ENCODE results near the gene TFF3. TPM values are rescaled to one million over a fixed set of nuclear protein-coding genes. Genes with fewer than 3 reads are reported as not detected.

TFF3 gene
- polyA plus RNA-seq, 3 donors = 0.07 TPM; not detected in 2

- peaks cover 41% of the 10 kb centered on the region for H3K4me1 Mint-ChIP-seq
- TF ChIP-seq, protein P1, sequence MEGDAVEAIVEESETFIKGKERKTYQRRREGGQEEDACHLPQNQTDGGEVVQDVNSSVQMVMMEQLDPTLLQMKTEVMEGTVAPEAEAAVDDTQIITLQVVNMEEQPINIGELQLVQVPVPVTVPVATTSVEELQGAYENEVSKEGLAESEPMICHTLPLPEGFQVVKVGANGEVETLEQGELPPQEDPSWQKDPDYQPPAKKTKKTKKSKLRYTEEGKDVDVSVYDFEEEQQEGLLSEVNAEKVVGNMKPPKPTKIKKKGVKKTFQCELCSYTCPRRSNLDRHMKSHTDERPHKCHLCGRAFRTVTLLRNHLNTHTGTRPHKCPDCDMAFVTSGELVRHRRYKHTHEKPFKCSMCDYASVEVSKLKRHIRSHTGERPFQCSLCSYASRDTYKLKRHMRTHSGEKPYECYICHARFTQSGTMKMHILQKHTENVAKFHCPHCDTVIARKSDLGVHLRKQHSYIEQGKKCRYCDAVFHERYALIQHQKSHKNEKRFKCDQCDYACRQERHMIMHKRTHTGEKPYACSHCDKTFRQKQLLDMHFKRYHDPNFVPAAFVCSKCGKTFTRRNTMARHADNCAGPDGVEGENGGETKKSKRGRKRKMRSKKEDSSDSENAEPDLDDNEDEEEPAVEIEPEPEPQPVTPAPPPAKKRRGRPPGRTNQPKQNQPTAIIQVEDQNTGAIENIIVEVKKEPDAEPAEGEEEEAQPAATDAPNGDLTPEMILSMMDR (IDR thresholded peaks at IDR 0.05) = no peak
- WGBS (ENCODE audit: insufficient coverage) = 71% methylated on average over 15 of the region's 22 CpGs
- H3K79me2 ChIP-seq (ENCODE audit: insufficient read depth, low read length) = no peaks in the 10 kb centered on the region
- no peak overlapping the region for H2AFZ ChIP-seq (ENCODE audit: insufficient read depth, low read depth, low read length, poor library complexity, severe bottlenecking)
- no peak overlapping the region for H3K27ac Mint-ChIP-seq
- no peak overlapping the region for H3K4me2 ChIP-seq (replicated peaks; ENCODE audit: extremely low read depth, low read length, poor library complexity, severe bottlenecking)
- intact Hi-C loops (cut with micrococcal nuclease) = loop anchor here in 1 of 2 donors (5.0 to 10.0 kb wide), 2 partner anchors 158 to 220 kb away; no protein-coding TSS in a partner anchor
- no peaks in the 10 kb centered on the region for H3K27me3 ChIP-seq (ENCODE audit: control insufficient read depth in 2 of 2, insufficient read depth in 2 of 2, low read length in 2 of 2)
- no peak overlapping the region for H3K27ac ChIP-seq (ENCODE audit: low read depth in 1 of 2, low read length in 2 of 2)
- H3K9me3 Mint-ChIP-seq = no peaks in the 10 kb centered on the region
- no peak overlapping the region for H3K4me3 ChIP-seq (replicated peaks in 1 of 3; ENCODE audit: low read depth in 2 of 3, low read length in 3 of 3)
- DNase-seq = no peak
- no peak overlapping the region for H3K4me3 Mint-ChIP-seq
- no peaks in the 10 kb centered on the region for H3K9me3 ChIP-seq (replicated peaks in 1 of 2; ENCODE audit: control insufficient read depth in 1 of 2, insufficient read depth in 1 of 2, low read length in 2 of 2)
- peaks cover 34 to 36% of the 10 kb centered on the region in 2 donors for H3K4me1 ChIP-seq (ENCODE audit: control insufficient read depth in 1 of 2, insufficient read depth in 2 of 2, low read length in 2 of 2)
- peaks cover 5 to 13% (median 8%) of the 10 kb centered on the region in 3 donors for H3K27me3 Mint-ChIP-seq (ENCODE audit: low read depth in 3 of 3)
- no peak overlapping the region for H3K9ac ChIP-seq (ENCODE audit: insufficient read depth, low read length, poor library complexity, severe bottlenecking)
- no peaks in the 10 kb centered on the region for H3K36me3 ChIP-seq (replicated peaks in 1 of 2; ENCODE audit: control insufficient read depth in 1 of 2, insufficient read depth in 2 of 2, low read length in 2 of 2)
- no peaks in the 10 kb centered on the region for H3K36me3 Mint-ChIP-seq
- H4K20me1 ChIP-seq (ENCODE audit: insufficient read depth, low read length) = no peaks in the 10 kb centered on the region
These were observed 10.4 kb downstream of the TFF3 start for GRCh38 chr21:42304556-42305454.

DNA sequence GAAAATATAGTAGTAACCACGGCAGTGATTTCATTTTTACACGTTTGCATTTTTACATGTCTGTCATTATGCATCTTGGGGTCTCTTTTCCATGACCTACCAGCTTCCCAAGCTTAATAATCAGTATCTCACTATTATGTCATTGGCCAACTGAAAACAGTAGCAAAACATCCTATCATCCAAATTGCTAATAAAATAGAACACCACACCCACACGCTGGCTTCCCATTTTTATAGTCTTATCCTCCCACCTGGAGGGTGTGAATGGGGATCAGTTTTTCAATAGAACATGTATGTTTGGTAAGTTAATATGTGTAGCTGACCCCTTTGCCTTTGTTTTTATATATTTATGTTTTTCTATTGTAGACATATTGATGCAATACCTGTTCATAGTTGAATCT lies 11.8 kb downstream of the TFF3 start:
- peaks cover 36% of the 10 kb centered on the region for H3K4me1 Mint-ChIP-seq
- H3K36me3 ChIP-seq (replicated peaks in 1 of 2; ENCODE audit: control insufficient read depth in 1 of 2, insufficient read depth in 2 of 2, low read length in 2 of 2) = no peaks in the 10 kb centered on the region
- TF ChIP-seq, protein P1 (IDR thresholded peaks at IDR 0.05) = no peak
- no peaks in the 10 kb centered on the region for H3K79me2 ChIP-seq (ENCODE audit: insufficient read depth, low read length)
- H3K27ac ChIP-seq (ENCODE audit: low read depth in 1 of 2, low read length in 2 of 2) = no peak overlapping the region
- H3K4me1 ChIP-seq (ENCODE audit: control insufficient read depth in 1 of 2, insufficient read depth in 2 of 2, low read length in 2 of 2) = peaks cover 27 to 30% of the 10 kb centered on the region in 2 donors
- H3K4me3 Mint-ChIP-seq = no peak overlapping the region
- intact Hi-C loops (cut with micrococcal nuclease) = loop anchor here in 1 of 2 donors (10.0 kb wide), 1 partner anchor 221 kb away; no protein-coding TSS in a partner anchor
- H3K4me3 ChIP-seq (replicated peaks in 1 of 3; ENCODE audit: low read depth in 2 of 3, low read length in 3 of 3) = no peak overlapping the region
- no peak overlapping the region for H3K27ac Mint-ChIP-seq
- no peak overlapping the region for H3K4me2 ChIP-seq (replicated peaks; ENCODE audit: extremely low read depth, low read length, poor library complexity, severe bottlenecking)
- H3K9ac ChIP-seq (ENCODE audit: insufficient read depth, low read length, poor library complexity, severe bottlenecking) = no peak overlapping the region
- no peaks in the 10 kb centered on the region for H3K36me3 Mint-ChIP-seq
- H3K9me3 Mint-ChIP-seq = peaks cover 0 to 1% (median 0%) of the 10 kb centered on the region in 7 donors
- no peak for DNase-seq
- no peak overlapping the region for H2AFZ ChIP-seq (ENCODE audit: insufficient read depth, low read depth, low read length, poor library complexity, severe bottlenecking)
- no peaks in the 10 kb centered on the region for H3K9me3 ChIP-seq (replicated peaks in 1 of 2; ENCODE audit: control insufficient read depth in 1 of 2, insufficient read depth in 1 of 2, low read length in 2 of 2)
- no peaks in the 10 kb centered on the region for H3K27me3 ChIP-seq (ENCODE audit: control insufficient read depth in 2 of 2, insufficient read depth in 2 of 2, low read length in 2 of 2)
- 29% methylated on average over 1 of the region's 3 CpGs for WGBS (ENCODE audit: insufficient coverage)
- H3K27me3 Mint-ChIP-seq (ENCODE audit: low read depth in 3 of 3) = peaks cover 5 to 13% (median 8%) of the 10 kb centered on the region in 3 donors
- no peaks in the 10 kb centered on the region for H4K20me1 ChIP-seq (ENCODE audit: insufficient read depth, low read length)
